Activated CD8-positive, alpha-beta memory T cell treated with anti-CD3 and anti-CD28 coated beads, Interleukin-2, amount 10 ng/mL, durations not matched to agents 7 days and 5 days (primary cell): Measurements from ENCODE around the gene KDM5A. TPM values are rescaled to one million over a fixed set of nuclear protein-coding genes. Genes with fewer than 3 reads are reported as not detected.
"Not testable (repeated sequence)": the region's sequence is repeated elsewhere in the genome, so short reads cannot be mapped to it uniquely, and the experiment has no call there.

Source experiments
- ATAC-seq: fragments of 150-1000 bp; cut with Tn5 transposase; one replicate; pipeline ENCODE4 v1.10.0; 2021; ENCODE audit warnings: moderate library complexity
- CTCF ChIA-PET: fragments of 350-600 bp; sonication (Branson Sonifier 250); formaldehyde crosslinking; loops from one replicate; lab custom pipeline; 2021; ENCODE audit warnings: antibody characterized with exemption; lab: Charles Lee
- DNase-seq: peaks from one replicate; pipeline ENCODE4 v3.0.0-alpha.2; 2020
- H3K27ac Mint-ChIP-seq: one replicate; pipeline ENCODE4 v1.8.0; 2021; ENCODE audit warnings: mild to moderate bottlenecking, mixed read lengths
- H3K27me3 Mint-ChIP-seq: one replicate; pipeline ENCODE4 v1.8.0; 2021; ENCODE audit warnings: mixed read lengths
- H3K36me3 Mint-ChIP-seq: one replicate; pipeline ENCODE4 v1.8.0; 2021; ENCODE audit warnings: mild to moderate bottlenecking, mixed read lengths
- H3K4me1 Mint-ChIP-seq: one replicate; pipeline ENCODE4 v1.8.0; 2021; ENCODE audit warnings: mixed read lengths
- H3K4me3 Mint-ChIP-seq: one replicate; pipeline ENCODE4 v1.8.0; 2021; ENCODE audit warnings: mild to moderate bottlenecking, moderate library complexity, mixed read lengths
- H3K9me3 Mint-ChIP-seq: one replicate; pipeline ENCODE4 v1.8.0; 2022; ENCODE audit warnings: low read depth, mixed read lengths
- total RNA-seq, 2 experiments: library from RNA; stranded (reverse); gene quantifications; one replicate each; pipeline ENCODE4 v1.2.3, GENCODE V29; 2021

KDM5A gene
- total RNA-seq, 2 experiments from 2014 or later, result 101 to 108 TPM

DNA sequence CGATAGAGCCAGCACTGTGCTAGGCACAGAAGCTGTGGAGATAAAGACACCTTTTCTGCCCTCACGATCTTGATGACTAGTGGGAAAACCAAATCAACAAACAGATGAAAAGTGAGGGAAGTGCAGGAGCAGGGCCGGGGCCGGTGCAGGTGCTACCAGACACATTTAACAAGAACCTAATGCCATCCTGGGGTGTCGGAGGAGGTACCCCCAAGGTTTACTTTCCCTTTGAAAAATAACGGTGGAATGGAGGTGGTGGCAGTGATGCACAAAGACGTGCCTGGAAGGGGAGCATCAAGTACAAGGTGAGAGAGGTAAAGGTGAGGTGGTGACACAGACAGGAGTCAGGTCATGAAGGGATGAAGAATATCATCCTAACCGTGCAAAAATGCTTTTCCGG, 148.6 kb downstream of the KDM5A start:
- Mint-ChIP-seq H3K4me1 (peaks cover 3% of the 10 kb centered on the region), H3K27me3 (peaks cover 2% of the 10 kb centered on the region), H3K9me3 (peaks cover 10% of the 10 kb centered on the region), H3K36me3 (peaks cover 2% of the 10 kb centered on the region), H3K27ac (no peak overlapping the region), H3K4me3 (no peak overlapping the region)
- CTCF ChIA-PET, result no interaction called here
- DNase-seq (no peak), ATAC-seq (no peak)

DNA sequence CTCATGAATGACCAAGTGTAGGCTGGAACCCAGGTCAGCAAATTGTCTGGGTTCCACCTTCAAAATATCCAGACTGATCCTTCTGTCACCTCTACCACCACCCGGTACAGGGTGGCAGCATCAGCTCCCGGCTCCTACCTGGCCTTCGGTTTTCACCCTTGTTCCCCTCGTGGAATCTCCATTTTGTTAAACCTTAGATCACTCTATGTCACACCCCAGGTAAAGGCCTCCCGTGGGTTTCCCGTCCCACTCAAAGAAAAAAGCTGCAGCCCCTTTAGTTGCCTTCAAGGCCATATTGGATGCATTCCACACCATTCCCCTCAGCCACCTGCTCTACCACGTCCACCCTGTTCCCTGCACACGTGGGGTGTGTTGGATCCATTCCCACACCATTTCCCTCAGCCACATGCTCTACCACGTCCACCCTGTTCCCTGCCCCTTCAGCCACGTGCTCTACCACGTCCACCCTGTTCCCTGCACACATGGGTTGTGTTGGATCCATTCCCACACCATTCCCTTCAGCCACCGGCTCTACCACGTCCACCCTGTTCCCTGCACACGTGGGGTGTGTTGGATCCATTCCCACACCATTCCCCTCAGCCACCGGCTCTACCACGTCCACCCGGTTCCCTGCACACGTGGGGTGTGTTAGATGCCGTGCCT, 150.3 kb downstream of the KDM5A start:
- Mint-ChIP-seq H3K36me3 (peaks cover 2% of the 10 kb centered on the region), H3K9me3 (peaks cover 8% of the 10 kb centered on the region), H3K27ac (no peak overlapping the region), H3K4me1 (peaks cover 3% of the 10 kb centered on the region), H3K27me3 (no peaks in the 10 kb centered on the region), H3K4me3 (no peak overlapping the region)
- DNase-seq (no peak), ATAC-seq (no peak)
- CTCF ChIA-PET, result no interaction called here

DNA sequence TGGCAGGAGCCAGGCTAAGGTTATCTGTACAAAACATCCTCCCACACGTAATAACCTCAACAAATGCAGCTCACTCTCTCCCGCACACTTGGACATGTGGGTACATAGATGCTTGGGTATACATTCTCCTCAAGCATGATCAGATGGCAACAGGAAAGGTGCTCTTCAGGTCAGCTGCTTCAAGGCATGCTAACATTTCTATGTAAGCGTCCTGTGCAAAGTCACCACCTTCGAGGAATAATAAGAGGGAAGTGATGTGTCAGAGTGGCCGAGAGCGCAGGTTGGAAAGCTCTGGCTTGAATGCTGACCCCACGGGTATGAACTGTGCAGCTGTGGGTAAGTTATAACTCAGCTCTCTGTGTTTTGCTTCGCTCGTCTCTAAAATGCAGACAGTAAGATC, 151.0 kb downstream of the KDM5A start:
- ATAC-seq (no peak), DNase-seq (no peak)
- no peak overlapping the region for H3K27ac Mint-ChIP-seq
- H3K36me3 Mint-ChIP-seq, result peaks cover 2% of the 10 kb centered on the region
- H3K9me3 Mint-ChIP-seq, result peaks cover 8% of the 10 kb centered on the region
- CTCF ChIA-PET, result no interaction called here
- H3K4me3 Mint-ChIP-seq, result no peak overlapping the region
- no peaks in the 10 kb centered on the region for H3K4me1 Mint-ChIP-seq
- H3K27me3 Mint-ChIP-seq, result no peaks in the 10 kb centered on the region

DNA sequence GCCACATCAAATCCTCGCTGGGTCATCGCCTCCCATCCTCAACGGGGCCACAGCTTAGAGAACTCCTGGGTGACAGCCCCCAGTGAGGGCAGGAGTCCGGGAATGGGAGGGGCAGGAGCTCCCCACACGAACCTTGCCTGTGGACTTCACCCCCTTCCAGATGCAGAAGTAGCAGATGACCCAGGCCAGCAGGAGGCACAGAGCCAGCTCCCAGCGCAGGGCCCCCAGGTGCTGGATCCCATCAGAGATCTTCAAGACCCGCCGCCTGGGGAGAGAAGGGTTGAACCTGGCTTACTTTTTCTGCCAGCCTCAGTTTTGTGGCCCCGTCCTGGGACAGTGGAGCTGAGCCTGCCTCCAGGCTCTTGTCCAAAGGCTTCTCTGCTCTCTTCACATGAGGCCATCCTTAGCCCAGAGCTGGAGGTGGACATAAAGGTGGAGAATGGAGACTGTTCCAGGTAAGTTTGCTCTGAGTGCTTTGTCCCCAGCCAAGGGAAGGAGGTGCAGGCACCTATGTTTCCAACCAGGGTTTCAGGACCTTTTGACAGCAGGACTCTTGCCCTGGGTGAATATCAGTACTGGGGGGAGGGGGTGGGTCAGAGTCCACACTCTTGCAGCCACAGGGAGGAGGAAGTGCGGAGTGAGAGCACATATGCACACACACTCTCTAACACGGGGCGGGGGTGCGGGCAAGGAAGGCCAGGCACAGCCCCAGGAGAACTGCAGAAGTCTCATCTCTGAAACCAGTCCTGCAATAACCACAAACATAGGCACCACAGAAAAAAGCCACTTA, 151.9 kb downstream of the KDM5A start:
- H3K4me1 Mint-ChIP-seq, result no peaks in the 10 kb centered on the region
- H3K36me3 Mint-ChIP-seq, result peaks cover 2% of the 10 kb centered on the region
- no peak for DNase-seq
- no peak overlapping the region for H3K27ac Mint-ChIP-seq
- H3K4me3 Mint-ChIP-seq, result no peak overlapping the region
- H3K27me3 Mint-ChIP-seq, result no peaks in the 10 kb centered on the region
- peaks cover 8% of the 10 kb centered on the region for H3K9me3 Mint-ChIP-seq
- CTCF ChIA-PET, result no interaction called here
- no peak for ATAC-seq

GRCh38 chr12:236445-236844, 152.7 kb downstream of the KDM5A start:
- ATAC-seq (no peak), DNase-seq (no peak)
- Mint-ChIP-seq H3K4me1 (no peaks in the 10 kb centered on the region), H3K27me3 (no peaks in the 10 kb centered on the region), H3K27ac (no peak overlapping the region), H3K9me3 (peaks cover 8% of the 10 kb centered on the region), H3K36me3 (peaks cover 2% of the 10 kb centered on the region), H3K4me3 (no peak overlapping the region)
- CTCF ChIA-PET, result no interaction called here

DNA sequence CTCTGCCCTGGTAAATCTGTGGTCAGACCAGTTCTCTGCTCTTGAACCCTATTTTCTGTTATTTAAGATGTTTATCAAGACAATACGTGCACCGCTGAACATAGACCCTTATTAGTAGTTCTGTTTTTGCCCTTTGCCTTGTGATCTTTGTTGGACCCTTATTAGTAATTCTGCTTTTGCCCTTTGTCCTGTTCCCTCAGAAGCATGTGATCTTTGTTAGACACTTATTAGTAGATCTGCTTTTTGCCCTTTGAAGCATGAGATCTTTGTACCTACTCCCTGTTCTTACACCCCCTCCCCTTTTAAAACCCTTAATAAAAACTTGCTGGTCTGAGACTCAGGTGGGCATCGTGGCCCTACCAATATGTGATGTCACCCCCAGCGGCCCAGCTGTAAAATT, 153.2 kb downstream of the KDM5A start:
- H3K27me3 Mint-ChIP-seq, ATAC-seq, H3K9me3 Mint-ChIP-seq, H3K27ac Mint-ChIP-seq, H3K4me1 Mint-ChIP-seq, CTCF ChIA-PET, H3K36me3 Mint-ChIP-seq, DNase-seq, H3K4me3 Mint-ChIP-seq: not testable (repeated sequence)

GRCh38 chr12:234891-235415, 154.2 kb downstream of the KDM5A start:
- peaks cover 5% of the 10 kb centered on the region for H3K27me3 Mint-ChIP-seq

GRCh38 chr12:234019-234418, 155.1 kb downstream of the KDM5A start:
- DNase-seq (no peak), ATAC-seq (no peak)
- Mint-ChIP-seq H3K27ac (no peak overlapping the region), H3K36me3 (peaks cover 2% of the 10 kb centered on the region), H3K4me3 (no peak overlapping the region), H3K4me1 (no peaks in the 10 kb centered on the region), H3K27me3 (peaks cover 7% of the 10 kb centered on the region), H3K9me3 (peaks cover 8% of the 10 kb centered on the region)
- CTCF ChIA-PET, result no interaction called here

More at GRCh38 chr12:234891-235415, 154.2 kb downstream of the KDM5A start:
- Mint-ChIP-seq H3K36me3 (peaks cover 2% of the 10 kb centered on the region), H3K4me3 (no peak overlapping the region), H3K27ac (no peak overlapping the region), H3K9me3 (peaks cover 8% of the 10 kb centered on the region), H3K4me1 (no peaks in the 10 kb centered on the region)
- ATAC-seq (no peak), DNase-seq (no peak)
- CTCF ChIA-PET, result no interaction called here

DNA sequence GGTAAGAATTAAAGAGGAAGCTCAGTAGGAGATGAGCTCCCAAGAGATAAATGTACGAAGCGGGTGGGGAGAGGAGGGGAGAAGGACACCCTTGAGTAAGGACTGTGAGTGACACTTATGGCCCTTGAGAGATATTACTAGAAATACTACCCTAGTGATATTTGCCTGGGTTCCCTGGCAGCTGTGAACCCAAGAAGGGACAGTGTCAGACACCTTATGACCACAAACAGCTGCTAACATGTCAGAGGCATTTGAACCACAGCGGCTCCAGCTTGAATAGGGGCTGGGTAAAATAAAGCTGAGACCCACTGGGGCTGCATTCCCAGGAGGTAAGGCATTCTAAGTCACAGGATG, 155.5 kb downstream of the KDM5A start:
- CTCF ChIA-PET, result no interaction called here
- ATAC-seq (no peak), DNase-seq (no peak)
- Mint-ChIP-seq H3K9me3 (peaks cover 8% of the 10 kb centered on the region), H3K27me3 (peaks cover 7% of the 10 kb centered on the region), H3K36me3 (peaks cover 2% of the 10 kb centered on the region), H3K27ac (no peak overlapping the region), H3K4me1 (no peaks in the 10 kb centered on the region), H3K4me3 (no peak overlapping the region)

GRCh38 chr12:232731-233614, 156.1 kb downstream of the KDM5A start:
- H3K9me3 Mint-ChIP-seq, result peaks cover 8% of the 10 kb centered on the region
- peaks cover 7% of the 10 kb centered on the region for H3K27me3 Mint-ChIP-seq
- H3K27ac Mint-ChIP-seq, result no peak overlapping the region
- DNase-seq, result no peak
- no peak overlapping the region for H3K4me3 Mint-ChIP-seq
- no peak for ATAC-seq
- CTCF ChIA-PET, result no interaction called here
- peaks cover 2% of the 10 kb centered on the region for H3K36me3 Mint-ChIP-seq
- no peaks in the 10 kb centered on the region for H3K4me1 Mint-ChIP-seq

- Mint-ChIP-seq H3K27me3 (peaks cover 9% of the 10 kb centered on the region), H3K27ac (no peak overlapping the region), H3K4me3 (no peak overlapping the region), H3K4me1 (no peaks in the 10 kb centered on the region), H3K9me3 (peaks cover 5% of the 10 kb centered on the region), H3K36me3 (peaks cover 2% of the 10 kb centered on the region)
- CTCF ChIA-PET, result interaction anchor here (1.1 kb wide), 1 partner anchor 11 kb away, joined by 5 read pairs; no protein-coding TSS in a partner anchor
- ATAC-seq (no peak), DNase-seq (no peak)
Observed at GRCh38 chr12:230925-231671, 158.0 kb downstream of the KDM5A start.
